Measurements from ENCODE around the gene ZNF593OS.

- TF ChIP-seq CTCF (IDR thresholded peaks at IDR 0.05 in 4 of 5, conservative IDR thresholded peaks at IDR 0.05 in 1 of 5): no peak
- TF ChIP-seq POLR2A (IDR thresholded peaks at IDR 0.05): no peak
These were observed 17.7 kb upstream of the ZNF593OS start for GRCh38 chr1:26189331-26189730.
